AG10803 (cell line): ENCODE results near the gene GFRA1.

Experiments used
- DNase-seq: peaks from one replicate; pipeline ENCODE4 v3.0.0; 2010; ENCODE audit warnings: low read depth
- H3K4me3 ChIP-seq: 2 replicates; pipeline ENCODE4 v1.5.1; 2011; ENCODE audit warnings: mild to moderate bottlenecking, low read length, control low read depth
- CTCF ChIP-seq: conservative IDR thresholded peaks from 2 replicates; pipeline ENCODE4 v1.5.1; 2011; ENCODE audit warnings: mild to moderate bottlenecking, low read length, control low read depth, inconsistent platforms

The GFRA1 gene

GRCh38 chr10:116027355-116027754 lies 245.7 kb downstream of the GFRA1 start:
- DNase-seq = no peak
- H3K4me3 ChIP-seq = no peak overlapping the region

GRCh38 chr10:116026725-116027124 lies 246.3 kb downstream of the GFRA1 start:
- DNase-seq = no peak
- no peak for TF ChIP-seq CTCF
- H3K4me3 ChIP-seq = no peak overlapping the region

More at GRCh38 chr10:116027355-116027754, 245.7 kb downstream of the GFRA1 start:
- TF ChIP-seq CTCF = no peak

GRCh38 chr10:116026315-116026714 lies 246.7 kb downstream of the GFRA1 start:
- 0 out of 2 replicates have a peak, but pooled peaks have one; percentile 4 for TF ChIP-seq CTCF
- DNase-seq = no peak
- no peak overlapping the region for H3K4me3 ChIP-seq

GRCh38 chr10:116024271-116024878 lies 248.6 kb downstream of the GFRA1 start:
- TF ChIP-seq CTCF = no peak
- no peak for DNase-seq
- H3K4me3 ChIP-seq = no peak overlapping the region

- no peak overlapping the region for H3K4me3 ChIP-seq
- no peak for DNase-seq
- TF ChIP-seq CTCF = no peak
Observed at GRCh38 chr10:116017405-116017804, 255.6 kb downstream of the GFRA1 start.

- no peak overlapping the region for H3K4me3 ChIP-seq
- DNase-seq = no peak
- TF ChIP-seq CTCF = no peak
Observed at GRCh38 chr10:116015583-116016333, 257.2 kb downstream of the GFRA1 start.
